Kidney (tissue), 14 donors: ENCODE results near the gene NUMBL. TPM values are rescaled to one million over a fixed set of nuclear protein-coding genes. Genes with fewer than 3 reads are reported as not detected.
"Not testable (repeated sequence)": the region's sequence is repeated elsewhere in the genome, so short reads cannot be mapped to it uniquely, and the experiment has no call there.

Source experiments
- DNase-seq, 5 donors: peaks; one replicate each; pipeline ENCODE4 v3.0.0-alpha.2; 2013 to 2020
- FAIRE-seq: peaks from 2 replicates; lab custom pipeline; 2012; peaks lifted over from hg19 to GRCh38; lab: Jason Lieb, UNC
- H3K27ac ChIP-seq, 2 donors: one replicate each; pipeline ENCODE4 v1.7.0; 2013; ENCODE audit warnings: low read depth in 2 of 2, low read length in 2 of 2, inconsistent platforms in 1 of 2
- H3K27me3 ChIP-seq: one replicate; pipeline ENCODE4 v1.7.1; 2013; ENCODE audit warnings: low read length, inconsistent platforms; ENCODE audit not compliant: control insufficient read depth, insufficient read depth
- H3K36me3 ChIP-seq, 3 donors: one replicate each; pipeline versions ENCODE4 v1.7.0 to v1.7.1; 2013; ENCODE audit warnings: low read length in 3 of 3, control low read depth in 1 of 3, inconsistent platforms in 1 of 3; ENCODE audit not compliant: insufficient read depth in 3 of 3, control insufficient read depth in 2 of 3
- H3K4me1 ChIP-seq, 3 donors: one replicate each; pipeline versions ENCODE4 v1.7.0 to v1.7.1; 2013; ENCODE audit warnings: low read length in 3 of 3, inconsistent platforms in 1 of 3, low read depth in 1 of 3; ENCODE audit not compliant: control insufficient read depth in 2 of 3, insufficient read depth in 2 of 3
- H3K4me3 ChIP-seq, 3 donors: one replicate each; pipeline versions ENCODE4 v1.7.0 to v1.8.1; 2013; ENCODE audit warnings: low read length in 3 of 3, control low read depth in 1 of 3, inconsistent platforms in 1 of 3
- H3K9ac ChIP-seq, 3 donors: one replicate each; pipeline versions ENCODE4 v1.7.0 to v1.7.1; 2013; ENCODE audit warnings: low read length in 3 of 3, control low read depth in 1 of 3, inconsistent platforms in 1 of 3
- H3K9me3 ChIP-seq, 3 donors: one replicate each; pipeline versions ENCODE4 v1.7.0 to v1.7.1; 2013; ENCODE audit warnings: low read length in 3 of 3, control low read depth in 1 of 3, inconsistent platforms in 1 of 3; ENCODE audit not compliant: control insufficient read depth in 2 of 3, insufficient read depth in 1 of 3
- intact Hi-C: fragments of 100-400 bp; cut with DNase I; formaldehyde crosslinking; loops from one replicate; pipeline ENCODE4 v1.11.1; 2022
- polyA plus RNA-seq: library from polyadenylated mRNA; stranded (reverse); fragments of 350-450 nt; fragmentation: Illumina TruSeq; extraction: RNeasy Lipid Tissue Mini Kit (QIAGEN cat#74804); gene quantifications from one replicate; pipeline ENCODE4 v1.2.3, GENCODE V29; 2014; ENCODE audit warnings: low read depth, low replicate concordance; ENCODE audit not compliant: insufficient read depth
- total RNA-seq: library from RNA; stranded (reverse); fragmentation: NEBNext Ultra II Directional; extraction: Animal tissue kit (Norgen Biotek cat#: 25700); gene quantifications from one replicate; pipeline ENCODE4 v1.2.1, GENCODE V29; 2021
- TF ChIP-seq, protein P1 (sequence below): IDR thresholded peaks from 3 replicates; pipeline ENCODE4 v1.5.1; 2012; ENCODE audit warnings: mild to moderate bottlenecking, moderate library complexity, borderline replicate concordance; ENCODE audit not compliant: insufficient read depth; ENCODE audit errors: extremely low read depth
- donor health status: control.
- donor health status: control.
- donor health status: control.
- donor health status: control.
- donor health status: control.
- donor health status: DM: yes; HTN: yes; CAD: no.
- donor health status: Normal renal cell carcinoma (clear cell type).

The NUMBL gene
- total and polyA plus RNA-seq, 2 donors from 2014 or later = 3.3 to 24.3 TPM

DNA sequence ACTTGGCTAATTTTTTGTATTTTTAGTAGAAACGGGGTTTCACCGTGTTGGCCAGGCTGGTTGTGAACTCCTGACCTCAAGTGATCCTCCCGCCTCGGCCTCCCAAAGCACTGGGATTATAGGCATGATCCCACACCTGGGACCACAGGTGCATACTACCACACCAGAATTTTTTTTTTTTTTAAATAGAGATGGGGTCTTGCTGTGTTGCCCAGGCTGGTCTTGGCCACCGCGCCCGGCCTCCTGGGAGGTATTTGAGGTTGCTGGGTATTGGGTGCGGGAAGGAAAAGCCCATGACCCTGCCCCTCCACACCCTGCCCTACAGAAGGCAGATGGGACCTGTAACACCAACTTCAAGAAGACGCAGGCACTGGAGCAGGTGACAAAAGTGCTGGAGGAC, 46.2 kb upstream of the NUMBL start:
- Histone ChIP-seq H3K9ac (no peak overlapping the region), H3K9me3 (no peaks in the 10 kb centered on the region), H3K27me3 (no peaks in the 10 kb centered on the region), H3K4me3 (no peak overlapping the region), H3K4me1 (no peaks in the 10 kb centered on the region), H3K27ac (no peak overlapping the region), H3K36me3 (peaks cover 4 to 50% (median 35%) of the 10 kb centered on the region in 3 donors)
- intact Hi-C loops = no loop called here
- FAIRE-seq (no peak), DNase-seq (no peak)
- TF ChIP-seq, protein P1, sequence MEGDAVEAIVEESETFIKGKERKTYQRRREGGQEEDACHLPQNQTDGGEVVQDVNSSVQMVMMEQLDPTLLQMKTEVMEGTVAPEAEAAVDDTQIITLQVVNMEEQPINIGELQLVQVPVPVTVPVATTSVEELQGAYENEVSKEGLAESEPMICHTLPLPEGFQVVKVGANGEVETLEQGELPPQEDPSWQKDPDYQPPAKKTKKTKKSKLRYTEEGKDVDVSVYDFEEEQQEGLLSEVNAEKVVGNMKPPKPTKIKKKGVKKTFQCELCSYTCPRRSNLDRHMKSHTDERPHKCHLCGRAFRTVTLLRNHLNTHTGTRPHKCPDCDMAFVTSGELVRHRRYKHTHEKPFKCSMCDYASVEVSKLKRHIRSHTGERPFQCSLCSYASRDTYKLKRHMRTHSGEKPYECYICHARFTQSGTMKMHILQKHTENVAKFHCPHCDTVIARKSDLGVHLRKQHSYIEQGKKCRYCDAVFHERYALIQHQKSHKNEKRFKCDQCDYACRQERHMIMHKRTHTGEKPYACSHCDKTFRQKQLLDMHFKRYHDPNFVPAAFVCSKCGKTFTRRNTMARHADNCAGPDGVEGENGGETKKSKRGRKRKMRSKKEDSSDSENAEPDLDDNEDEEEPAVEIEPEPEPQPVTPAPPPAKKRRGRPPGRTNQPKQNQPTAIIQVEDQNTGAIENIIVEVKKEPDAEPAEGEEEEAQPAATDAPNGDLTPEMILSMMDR = no peak

DNA sequence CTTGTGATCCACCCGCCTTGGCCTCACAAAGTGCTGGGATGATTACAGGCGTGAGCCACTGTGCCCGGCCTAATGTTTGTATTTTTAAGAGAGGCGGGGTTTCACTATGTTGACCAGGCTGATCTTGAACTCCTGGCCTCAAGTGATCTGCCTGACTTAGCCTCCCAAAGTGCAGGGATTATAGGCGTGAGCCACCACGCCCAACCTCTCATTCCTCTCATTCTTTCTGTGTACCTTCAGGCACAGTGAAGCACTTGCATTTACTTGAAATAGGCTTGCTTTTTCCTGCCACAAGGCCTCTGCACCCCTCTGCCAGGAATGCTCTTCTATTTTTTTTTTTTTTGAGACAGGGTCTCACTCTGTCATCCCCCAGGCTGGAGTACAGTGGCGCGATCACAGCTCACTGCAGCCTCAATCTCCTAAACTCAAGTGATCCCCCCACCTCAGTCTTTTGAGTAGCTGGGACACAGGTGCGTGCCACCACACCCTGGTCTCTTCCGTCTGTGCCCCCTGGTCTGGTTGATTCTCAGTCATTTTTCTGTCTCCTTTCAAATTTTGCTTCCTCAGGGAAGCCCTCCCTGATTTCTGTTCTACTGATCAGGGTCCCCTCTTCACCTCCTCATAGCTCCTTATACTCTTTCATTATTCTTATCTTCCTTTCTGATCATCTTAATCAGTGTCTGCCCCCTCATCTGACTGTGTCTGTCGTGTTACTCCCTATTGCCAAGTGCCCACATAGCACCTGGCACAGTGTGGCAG, 44.7 kb upstream of the NUMBL start:
- Histone ChIP-seq H3K27me3 (no peaks in the 10 kb centered on the region), H3K9ac (no peak overlapping the region), H3K4me3 (no peak overlapping the region), H3K4me1 (no peaks in the 10 kb centered on the region), H3K9me3 (no peaks in the 10 kb centered on the region), H3K27ac (no peak overlapping the region), H3K36me3 (peaks cover 4 to 57% (median 43%) of the 10 kb centered on the region in 3 donors)
- DNase-seq (no peak), FAIRE-seq (no peak)
- TF ChIP-seq, protein P1 = no peak
- intact Hi-C loops = no loop called here

DNA sequence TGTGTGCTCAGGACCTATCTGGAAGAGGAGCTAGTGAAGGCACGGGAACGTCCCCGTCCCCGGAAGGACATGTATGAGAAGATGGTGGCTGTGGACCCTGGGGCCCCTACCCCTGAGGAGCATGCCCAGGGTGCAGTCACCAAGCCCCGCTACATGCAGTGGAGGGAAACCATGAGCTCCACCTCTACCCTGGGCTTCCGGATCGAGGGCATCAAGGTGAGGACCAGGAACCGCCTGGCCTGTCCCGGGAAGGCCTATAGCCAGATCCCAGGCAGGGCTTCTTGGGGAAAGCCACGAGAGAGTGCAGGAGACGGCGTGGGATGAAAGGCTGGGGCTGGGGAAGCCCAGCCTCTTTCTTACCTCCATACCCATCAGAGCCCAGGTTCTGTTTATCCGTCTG, 42.7 kb upstream of the NUMBL start:
- no peak for FAIRE-seq

DNA sequence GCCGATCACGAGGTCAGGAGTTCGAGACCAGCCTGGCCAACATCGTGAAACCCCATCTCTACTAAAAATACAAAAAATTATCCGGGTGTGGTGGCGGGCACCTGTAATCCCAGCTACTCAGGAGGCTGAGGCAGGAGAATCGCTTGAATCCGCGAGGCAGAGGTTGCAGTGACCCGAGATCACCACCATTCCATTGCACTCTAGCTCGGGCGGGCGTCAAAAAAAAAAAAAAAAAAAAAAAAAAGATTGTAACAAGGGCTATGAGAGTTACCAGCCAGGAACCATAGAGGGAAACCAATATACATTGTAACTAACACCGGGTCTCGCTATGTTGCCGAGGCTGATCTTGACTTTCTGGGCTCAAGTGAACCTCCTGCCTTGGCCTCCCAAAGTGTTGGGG, 41.9 kb upstream of the NUMBL start:
- intact Hi-C loops, DNase-seq, H3K4me3 ChIP-seq, H3K27ac ChIP-seq, FAIRE-seq, H3K4me1 ChIP-seq, H3K9ac ChIP-seq, H3K27me3 ChIP-seq, H3K9me3 ChIP-seq: not testable (repeated sequence)
- H3K36me3 ChIP-seq = peaks cover 4 to 53% (median 41%) of the 10 kb centered on the region in 3 donors

More for the DNA sequence above, 42.7 kb upstream of the NUMBL start:
- TF ChIP-seq, protein P1 = no peak
- Histone ChIP-seq H3K4me3 (no peak overlapping the region), H3K27me3 (no peaks in the 10 kb centered on the region), H3K9me3 (no peaks in the 10 kb centered on the region), H3K36me3 (peaks cover 2 to 54% (median 39%) of the 10 kb centered on the region in 3 donors), H3K9ac (no peak overlapping the region), H3K27ac (no peak overlapping the region), H3K4me1 (no peaks in the 10 kb centered on the region)
- DNase-seq = no peak
- intact Hi-C loops = no loop called here

DNA sequence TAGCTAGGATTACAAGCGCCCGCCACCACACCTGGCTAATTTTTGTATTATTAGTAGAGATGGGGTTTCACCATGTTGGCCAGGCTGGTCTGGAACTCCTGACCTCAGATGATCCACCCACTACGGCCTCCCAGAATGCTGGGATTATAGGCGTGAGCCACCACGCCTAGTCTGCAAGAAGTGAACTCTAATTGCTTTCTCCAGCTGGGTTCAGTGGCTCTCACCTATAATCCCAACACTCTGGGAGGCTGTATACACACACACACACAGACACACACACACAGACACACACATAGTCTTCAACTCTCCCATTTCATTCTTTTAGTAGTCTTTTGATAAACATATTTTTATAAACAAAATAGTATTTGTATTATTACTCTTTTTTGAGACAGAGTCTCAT, 39.6 kb upstream of the NUMBL start:
- H3K9me3 ChIP-seq, H3K27me3 ChIP-seq, intact Hi-C loops, H3K9ac ChIP-seq, H3K27ac ChIP-seq, FAIRE-seq, DNase-seq, H3K4me1 ChIP-seq, H3K4me3 ChIP-seq: not testable (repeated sequence)
- H3K36me3 ChIP-seq = peaks cover 2 to 55% (median 32%) of the 10 kb centered on the region in 3 donors
